OCI-LY1 (cell line): ENCODE measurements around the gene GKN1.

Experiments
- CTCF ChIP-seq: fragments of 200-600 bp; sonication (generic), shearing (Covaris generic); IDR thresholded peaks from 2 replicates; pipeline ENCODE4 v1.5.1; 2017; ENCODE audit warnings: mild to moderate bottlenecking, antibody characterized with exemption, low read length, moderate library complexity, mixed read lengths
- EZH2 ChIP-seq: fragments of 200-600 bp; sonication (generic), shearing (Covaris generic); IDR thresholded peaks from 2 replicates; pipeline ENCODE4 v1.8.0; 2017; ENCODE audit warnings: borderline replicate concordance, mixed run types, mild to moderate bottlenecking, antibody characterized with exemption, low read length, moderate library complexity, mixed read lengths

- TF ChIP-seq CTCF (no peak), EZH2 (no peak)
Measured at GRCh38 chr2:68992341-68992740, 17.9 kb downstream of the GKN1 start.
